OCI-LY7 (cell line): ENCODE data around the gene ZDHHC14.

Experiments
- EZH2phosphoT487 ChIP-seq: fragments of 200-600 bp; sonication (generic); IDR thresholded peaks from 2 replicates; pipeline ENCODE4 v1.6.1; 2018; ENCODE audit warnings: low read depth, borderline replicate concordance, mild to moderate bottlenecking, mixed run types, antibody characterized with exemption, low read length, moderate library complexity, mixed read lengths
- TF ChIP-seq, protein P1 (sequence below): fragments of 200-600 bp; sonication (generic); conservative IDR thresholded peaks from 2 replicates; pipeline ENCODE4 v1.5.1; 2014; ENCODE audit warnings: mild to moderate bottlenecking, antibody characterized with exemption, low read length, moderate library complexity, mixed read lengths

DNA sequence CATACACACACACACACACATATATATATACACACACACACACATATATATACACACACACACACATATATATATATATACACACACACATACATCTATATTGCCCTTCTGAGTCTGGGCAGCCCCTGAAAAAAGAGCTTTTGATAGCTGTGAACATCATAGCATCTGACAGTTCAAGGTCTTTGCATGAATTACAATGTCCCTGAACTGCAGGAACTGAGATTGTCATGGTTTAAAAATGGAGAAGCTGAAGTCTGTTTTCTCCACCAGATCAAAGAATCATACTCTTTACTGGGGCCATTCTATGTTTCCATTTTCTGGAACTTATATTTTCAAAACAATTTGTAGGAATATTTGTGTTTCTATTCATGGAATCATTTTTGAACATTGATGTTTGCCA is 189.8 kb downstream of the ZDHHC14 start:
- TF ChIP-seq EZH2phosphoT487: no peak
- TF ChIP-seq, protein P1, sequence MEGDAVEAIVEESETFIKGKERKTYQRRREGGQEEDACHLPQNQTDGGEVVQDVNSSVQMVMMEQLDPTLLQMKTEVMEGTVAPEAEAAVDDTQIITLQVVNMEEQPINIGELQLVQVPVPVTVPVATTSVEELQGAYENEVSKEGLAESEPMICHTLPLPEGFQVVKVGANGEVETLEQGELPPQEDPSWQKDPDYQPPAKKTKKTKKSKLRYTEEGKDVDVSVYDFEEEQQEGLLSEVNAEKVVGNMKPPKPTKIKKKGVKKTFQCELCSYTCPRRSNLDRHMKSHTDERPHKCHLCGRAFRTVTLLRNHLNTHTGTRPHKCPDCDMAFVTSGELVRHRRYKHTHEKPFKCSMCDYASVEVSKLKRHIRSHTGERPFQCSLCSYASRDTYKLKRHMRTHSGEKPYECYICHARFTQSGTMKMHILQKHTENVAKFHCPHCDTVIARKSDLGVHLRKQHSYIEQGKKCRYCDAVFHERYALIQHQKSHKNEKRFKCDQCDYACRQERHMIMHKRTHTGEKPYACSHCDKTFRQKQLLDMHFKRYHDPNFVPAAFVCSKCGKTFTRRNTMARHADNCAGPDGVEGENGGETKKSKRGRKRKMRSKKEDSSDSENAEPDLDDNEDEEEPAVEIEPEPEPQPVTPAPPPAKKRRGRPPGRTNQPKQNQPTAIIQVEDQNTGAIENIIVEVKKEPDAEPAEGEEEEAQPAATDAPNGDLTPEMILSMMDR: no peak
